SH-SY5Y (cell line): Measurements from ENCODE around the gene SMAP1.

Source experiments
- GATA2 ChIP-seq: IDR thresholded peaks from 2 replicates; pipeline ENCODE4 v1.6.1; 2011; ENCODE audit warnings: mild to moderate bottlenecking, low read depth, low read length
- GATA3 ChIP-seq: IDR thresholded peaks from 2 replicates; pipeline ENCODE4 v1.6.1; 2011; ENCODE audit warnings: low read depth, mild to moderate bottlenecking, low read length, moderate library complexity

- TF ChIP-seq GATA3 (no peak), GATA2 (no peak)
Measured at GRCh38 chr6:70638468-70638867, 29.2 kb upstream of the SMAP1 start.
